ENCODE data around the gene ACOT13.
"Not testable (repeated sequence)": the region's sequence is repeated elsewhere in the genome, so short reads cannot be mapped to it uniquely, and the experiment has no call there.

The ACOT13 gene

GRCh38 chr6:24720604-24721460, 54.0 kb downstream of the ACOT13 start:
- Histone ChIP-seq H3K9me3 (replicated peaks in 1 of 2; ENCODE audit: control insufficient read depth in 2 of 2, insufficient read depth in 1 of 2, low read depth in 1 of 2, low read length in 2 of 2) (no peaks in the 10 kb centered on the region), H3K27me3 (ENCODE audit: control insufficient read depth in 3 of 3, insufficient read depth in 3 of 3, low read depth in 1 of 3, low read length in 3 of 3) (no peaks in the 10 kb centered on the region), H3K4me3 (ENCODE audit: low read length in 2 of 2) (peak overlapping the region; percentile 79 to 98), H2BK120ac (ENCODE audit: low read depth, low read length) (no peak overlapping the region), H2BK12ac (ENCODE audit: low read length) (no peak overlapping the region), H3K79me1 (ENCODE audit: low read depth, low read length) (no peaks in the 10 kb centered on the region), H4K91ac (ENCODE audit: low read depth, low read length, poor library complexity) (no peak overlapping the region), H4K8ac (ENCODE audit: low read depth, low read length) (no peak overlapping the region), H2BK5ac (ENCODE audit: low read length) (peak overlapping the region; percentile 93), H3K27ac (replicated peaks; ENCODE audit: low read length) (peak overlapping the region; percentile 95), H2AFZ (ENCODE audit: low read length) (peak overlapping the region; percentile 89), H3K9ac (ENCODE audit: low read depth, low read length, poor library complexity) (peak overlapping the region; percentile 99), H3K36me3 (replicated peaks in 1 of 2; ENCODE audit: control insufficient read depth in 2 of 2, insufficient read depth in 2 of 2, low read length in 2 of 2) (peaks cover 0 to 36% of the 10 kb centered on the region in 2 donors), H2AK5ac (ENCODE audit: low read depth, low read length) (peak overlapping the region; percentile 97), H3K4ac (ENCODE audit: low read length) (no peak overlapping the region), H3K18ac (ENCODE audit: low read length) (peak overlapping the region; percentile 94), H3K23ac (ENCODE audit: low read depth, low read length, poor library complexity) (peak overlapping the region; percentile 71), H3K4me1 (ENCODE audit: control insufficient read depth in 2 of 2, insufficient read depth in 1 of 2, low read depth in 1 of 2, low read length in 2 of 2) (peaks cover 0 to 1% of the 10 kb centered on the region in 2 donors), H3K4me2 (ENCODE audit: insufficient read depth, low read length, poor library complexity, severe bottlenecking) (peak overlapping the region; percentile 63), H3K14ac (ENCODE audit: low read length) (peak overlapping the region; percentile 92), H2BK15ac (ENCODE audit: low read length) (no peak overlapping the region)
- no CpG with 5 or more reads among the region's 60 CpGs for WGBS, 2 donors (ENCODE audit: extremely low coverage in 2 of 2, insufficient read length in 2 of 2, insufficient replicate concordance in 1 of 2)
- DNase-seq (ENCODE audit: low spot score): peak; percentile 100

DNA sequence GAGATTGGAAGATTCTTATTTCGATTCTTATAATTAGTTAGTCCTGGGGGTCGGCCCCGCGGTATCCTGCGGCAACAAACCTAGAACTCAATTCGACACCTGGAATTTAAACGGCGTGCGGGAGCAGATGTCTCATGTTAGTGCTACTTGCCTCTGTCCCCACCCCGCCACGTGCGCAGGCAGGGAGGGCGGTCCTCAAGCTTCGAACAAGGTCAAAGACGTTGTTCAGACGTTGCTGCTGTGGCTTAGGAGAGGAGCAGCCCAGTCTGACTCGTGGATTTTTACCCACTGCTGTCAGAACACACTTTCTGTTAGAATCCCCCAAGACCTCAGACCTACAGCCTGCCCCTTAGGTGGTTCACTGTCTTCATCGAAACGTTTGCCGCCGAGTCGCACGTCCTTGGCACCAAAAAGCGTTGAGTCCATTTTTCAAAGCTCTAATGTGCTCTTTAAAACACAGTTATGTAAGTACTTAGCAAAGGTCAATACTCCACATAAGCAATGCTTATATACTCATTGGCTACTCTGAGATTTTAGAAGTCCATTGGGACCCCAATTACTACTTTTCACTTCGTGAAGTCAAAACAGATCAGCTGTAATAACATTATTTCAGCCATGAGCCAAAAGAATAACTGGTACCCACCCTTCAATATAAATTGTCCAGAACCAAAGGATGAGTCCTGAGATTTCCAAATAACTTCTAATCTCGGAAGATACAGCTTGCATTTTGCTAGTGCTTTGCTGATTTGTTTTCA, 54.8 kb downstream of the ACOT13 start:
- peaks cover 0 to 28% of the 10 kb centered on the region in 2 donors for H3K36me3 ChIP-seq (replicated peaks in 1 of 2; ENCODE audit: control insufficient read depth in 2 of 2, insufficient read depth in 2 of 2, low read length in 2 of 2)
- peak overlapping the region; percentile 63 for H3K4me2 ChIP-seq (ENCODE audit: insufficient read depth, low read length, poor library complexity, severe bottlenecking)
- H4K8ac ChIP-seq (ENCODE audit: low read depth, low read length): no peak overlapping the region
- H3K4me3 ChIP-seq (ENCODE audit: low read length in 2 of 2): peak overlapping the region; percentile 79 to 86
- no peak overlapping the region for H2BK5ac ChIP-seq (ENCODE audit: low read length)
- no peak for DNase-seq (ENCODE audit: low spot score)
- peak overlapping the region; percentile 45 for H3K23ac ChIP-seq (ENCODE audit: low read depth, low read length, poor library complexity)
- H2BK12ac ChIP-seq (ENCODE audit: low read length): no peak overlapping the region
- no peak overlapping the region for H4K91ac ChIP-seq (ENCODE audit: low read depth, low read length, poor library complexity)
- no peak overlapping the region for H2AK5ac ChIP-seq (ENCODE audit: low read depth, low read length)
- H2BK120ac ChIP-seq (ENCODE audit: low read depth, low read length): no peak overlapping the region
- H2AFZ ChIP-seq (ENCODE audit: low read length): peak overlapping the region; percentile 89
- no CpG with 5 or more reads among the region's 26 CpGs for WGBS, 2 donors (ENCODE audit: extremely low coverage in 2 of 2, insufficient read length in 2 of 2, insufficient replicate concordance in 1 of 2)
- peaks cover 0 to 1% of the 10 kb centered on the region in 2 donors for H3K4me1 ChIP-seq (ENCODE audit: control insufficient read depth in 2 of 2, insufficient read depth in 1 of 2, low read depth in 1 of 2, low read length in 2 of 2)
- no peak overlapping the region for H3K14ac ChIP-seq (ENCODE audit: low read length)
- no peaks in the 10 kb centered on the region for H3K27me3 ChIP-seq (ENCODE audit: control insufficient read depth in 3 of 3, insufficient read depth in 3 of 3, low read depth in 1 of 3, low read length in 3 of 3)
- no peaks in the 10 kb centered on the region for H3K79me1 ChIP-seq (ENCODE audit: low read depth, low read length)
- H2BK15ac ChIP-seq (ENCODE audit: low read length): no peak overlapping the region
- H3K9ac ChIP-seq (ENCODE audit: low read depth, low read length, poor library complexity): peak overlapping the region; percentile 85
- H3K9me3 ChIP-seq (replicated peaks in 1 of 2; ENCODE audit: control insufficient read depth in 2 of 2, insufficient read depth in 1 of 2, low read depth in 1 of 2, low read length in 2 of 2): no peaks in the 10 kb centered on the region
- peak overlapping the region; percentile 20 for H3K18ac ChIP-seq (ENCODE audit: low read length)
- peak overlapping the region; percentile 65 for H3K27ac ChIP-seq (replicated peaks; ENCODE audit: low read length)
- H3K4ac ChIP-seq (ENCODE audit: low read length): no peak overlapping the region

DNA sequence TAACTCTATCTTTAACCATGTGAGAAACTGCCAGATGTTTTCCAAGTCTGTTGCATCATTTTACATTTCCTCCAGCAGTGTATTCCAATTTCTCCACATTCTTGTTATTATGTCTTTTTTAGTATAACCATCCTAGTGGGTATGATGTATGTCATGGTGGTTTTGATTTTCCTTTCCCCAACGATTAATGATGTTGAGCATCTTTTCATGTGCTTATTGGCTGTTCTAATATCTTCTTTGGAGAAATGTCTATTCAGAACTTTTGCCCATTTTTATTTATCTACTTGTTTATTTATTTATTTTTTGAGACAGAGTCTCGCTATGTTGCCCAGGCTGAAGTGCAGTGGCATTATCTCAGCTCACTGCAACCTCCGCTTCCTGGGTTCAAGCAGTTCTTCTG, 56.4 kb downstream of the ACOT13 start:
- Histone ChIP-seq H3K27me3 (ENCODE audit: control insufficient read depth in 3 of 3, insufficient read depth in 3 of 3, low read depth in 1 of 3, low read length in 3 of 3) (no peaks in the 10 kb centered on the region), H2BK120ac (ENCODE audit: low read depth, low read length) (no peak overlapping the region), H2BK5ac (ENCODE audit: low read length) (no peak overlapping the region), H3K27ac (replicated peaks; ENCODE audit: low read length) (no peak overlapping the region), H4K8ac (ENCODE audit: low read depth, low read length) (no peak overlapping the region), H4K91ac (ENCODE audit: low read depth, low read length, poor library complexity) (no peak overlapping the region), H3K4me1 (ENCODE audit: control insufficient read depth in 2 of 2, insufficient read depth in 1 of 2, low read depth in 1 of 2, low read length in 2 of 2) (no peaks in the 10 kb centered on the region), H2AFZ (ENCODE audit: low read length) (no peak overlapping the region), H3K23ac (ENCODE audit: low read depth, low read length, poor library complexity) (no peak overlapping the region), H2AK5ac (ENCODE audit: low read depth, low read length) (no peak overlapping the region), H3K18ac (ENCODE audit: low read length) (no peak overlapping the region), H3K14ac (ENCODE audit: low read length) (no peak overlapping the region), H2BK15ac (ENCODE audit: low read length) (no peak overlapping the region), H3K9ac (ENCODE audit: low read depth, low read length, poor library complexity) (no peak overlapping the region), H3K4ac (ENCODE audit: low read length) (no peak overlapping the region), H2BK12ac (ENCODE audit: low read length) (no peak overlapping the region), H3K4me2 (ENCODE audit: insufficient read depth, low read length, poor library complexity, severe bottlenecking) (no peak overlapping the region), H3K79me1 (ENCODE audit: low read depth, low read length) (no peaks in the 10 kb centered on the region), H3K4me3 (ENCODE audit: low read length in 2 of 2) (no peak overlapping the region), H3K36me3 (replicated peaks in 1 of 2; ENCODE audit: control insufficient read depth in 2 of 2, insufficient read depth in 2 of 2, low read length in 2 of 2) (peaks cover 0 to 12% of the 10 kb centered on the region in 2 donors), H3K9me3 (replicated peaks in 1 of 2; ENCODE audit: control insufficient read depth in 2 of 2, insufficient read depth in 1 of 2, low read depth in 1 of 2, low read length in 2 of 2) (no peaks in the 10 kb centered on the region)
- no CpG with 5 or more reads among the region's 3 CpGs for WGBS, 2 donors (ENCODE audit: extremely low coverage in 2 of 2, insufficient read length in 2 of 2, insufficient replicate concordance in 1 of 2)
- no peak for DNase-seq (ENCODE audit: low spot score)

DNA sequence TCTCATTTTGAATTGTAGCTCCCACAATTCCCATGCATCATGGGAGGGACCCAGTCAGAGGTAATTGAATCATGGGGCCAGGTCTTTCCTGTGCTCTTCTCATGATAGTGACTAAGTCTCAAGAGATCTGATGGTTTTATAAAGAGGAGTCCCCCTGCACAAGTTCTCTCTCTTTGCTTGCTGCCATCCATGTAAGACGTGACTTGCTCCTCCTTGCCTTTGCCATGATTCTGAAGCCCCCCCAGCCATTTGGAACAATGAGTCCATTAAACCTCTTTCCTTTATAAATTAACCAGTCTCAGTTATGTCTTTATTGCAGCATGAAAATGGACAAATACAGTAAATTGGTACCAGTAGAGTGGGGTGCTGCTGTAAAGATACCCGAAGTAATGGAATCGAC, 63.8 kb downstream of the ACOT13 start:
- not testable (repeated sequence) for H2BK120ac ChIP-seq (ENCODE audit: low read depth, low read length); H2BK15ac ChIP-seq (ENCODE audit: low read length)
- WGBS, 2 donors (ENCODE audit: extremely low coverage in 2 of 2, insufficient read length in 2 of 2, insufficient replicate concordance in 1 of 2): no CpG with 5 or more reads among the region's 3 CpGs

More for the DNA sequence above, 63.8 kb downstream of the ACOT13 start:
- not testable (repeated sequence) for H3K4me1 ChIP-seq (ENCODE audit: control insufficient read depth in 2 of 2, insufficient read depth in 1 of 2, low read depth in 1 of 2, low read length in 2 of 2); H2BK12ac ChIP-seq (ENCODE audit: low read length); H3K9ac ChIP-seq (ENCODE audit: low read depth, low read length, poor library complexity); H2AFZ ChIP-seq (ENCODE audit: low read length); H3K4ac ChIP-seq (ENCODE audit: low read length); H2AK5ac ChIP-seq (ENCODE audit: low read depth, low read length); H3K18ac ChIP-seq (ENCODE audit: low read length); H3K79me1 ChIP-seq (ENCODE audit: low read depth, low read length); H3K4me3 ChIP-seq (ENCODE audit: low read length in 2 of 2); H4K8ac ChIP-seq (ENCODE audit: low read depth, low read length); H3K23ac ChIP-seq (ENCODE audit: low read depth, low read length, poor library complexity); H3K27ac ChIP-seq (replicated peaks; ENCODE audit: low read length); H3K14ac ChIP-seq (ENCODE audit: low read length); H3K4me2 ChIP-seq (ENCODE audit: insufficient read depth, low read length, poor library complexity, severe bottlenecking); H3K36me3 ChIP-seq (replicated peaks in 1 of 2; ENCODE audit: control insufficient read depth in 2 of 2, insufficient read depth in 2 of 2, low read length in 2 of 2); H4K91ac ChIP-seq (ENCODE audit: low read depth, low read length, poor library complexity); H2BK5ac ChIP-seq (ENCODE audit: low read length); H3K27me3 ChIP-seq (ENCODE audit: control insufficient read depth in 3 of 3, insufficient read depth in 3 of 3, low read depth in 1 of 3, low read length in 3 of 3); DNase-seq (ENCODE audit: low spot score)
- H3K9me3 ChIP-seq (replicated peaks in 1 of 2; ENCODE audit: control insufficient read depth in 2 of 2, insufficient read depth in 1 of 2, low read depth in 1 of 2, low read length in 2 of 2): peaks cover 5 to 10% of the 10 kb centered on the region in 2 donors

All from neuronal stem cell (in vitro differentiated cells).